ENCODE data around the gene MTUS2.
"Not testable (repeated sequence)": the region's sequence is repeated elsewhere in the genome, so short reads cannot be mapped to it uniquely, and the experiment has no call there.

The MTUS2 gene

DNA sequence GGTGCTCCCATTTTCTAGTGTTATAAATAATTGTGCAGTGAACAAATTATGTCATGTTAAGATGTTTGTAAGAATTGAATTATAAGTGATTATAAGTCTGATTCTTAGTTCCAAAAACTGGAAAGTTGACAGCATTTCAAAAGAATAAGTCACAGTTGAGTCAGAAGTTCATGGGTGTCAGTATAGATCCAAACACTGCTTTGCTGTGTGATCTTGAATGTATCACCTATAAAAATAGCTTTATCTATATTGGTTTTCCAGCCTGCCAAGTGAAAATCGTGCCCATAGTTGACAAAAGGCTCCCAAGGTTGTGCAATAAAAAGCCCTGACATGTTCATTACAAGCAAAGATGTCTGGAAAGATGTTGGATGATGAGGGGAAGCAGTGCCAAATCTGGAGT is 336.0 kb downstream of the MTUS2 start:
- no peak for DNase-seq (ENCODE audit: low read depth in 2 of 3, low spot score in 2 of 3)

GRCh38 chr13:29159871-29160270 is 339.7 kb downstream of the MTUS2 start:
- DNase-seq (ENCODE audit: low read depth in 2 of 3, low spot score in 2 of 3): no peak

DNA sequence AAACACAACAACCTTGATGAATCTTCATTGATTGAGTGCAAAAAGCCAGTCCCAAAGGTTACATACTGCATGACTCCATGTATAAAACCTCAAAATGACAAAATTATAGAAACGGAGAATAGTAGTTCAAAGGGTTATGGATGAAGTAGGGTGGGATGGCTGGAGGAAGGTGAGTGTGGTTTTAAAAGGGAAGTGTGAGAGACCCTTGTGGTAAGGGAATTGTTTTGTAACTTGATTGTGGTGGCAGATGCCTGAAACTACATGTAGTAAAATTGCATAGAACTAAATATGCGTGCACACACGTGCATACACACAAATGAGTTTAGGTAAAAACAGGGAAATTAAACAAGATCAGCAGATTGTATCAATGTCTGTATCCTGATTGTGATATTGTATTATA is 340.7 kb downstream of the MTUS2 start:
- no peak for DNase-seq (ENCODE audit: low read depth in 2 of 3, low spot score in 2 of 3)

GRCh38 chr13:29161676-29162075 is 341.5 kb downstream of the MTUS2 start:
- no peak for DNase-seq (ENCODE audit: low read depth in 2 of 3, low spot score in 2 of 3)

GRCh38 chr13:29162638-29163235 is 342.6 kb downstream of the MTUS2 start:
- DNase-seq (ENCODE audit: low read depth in 2 of 3, low spot score in 2 of 3): no peak

DNA sequence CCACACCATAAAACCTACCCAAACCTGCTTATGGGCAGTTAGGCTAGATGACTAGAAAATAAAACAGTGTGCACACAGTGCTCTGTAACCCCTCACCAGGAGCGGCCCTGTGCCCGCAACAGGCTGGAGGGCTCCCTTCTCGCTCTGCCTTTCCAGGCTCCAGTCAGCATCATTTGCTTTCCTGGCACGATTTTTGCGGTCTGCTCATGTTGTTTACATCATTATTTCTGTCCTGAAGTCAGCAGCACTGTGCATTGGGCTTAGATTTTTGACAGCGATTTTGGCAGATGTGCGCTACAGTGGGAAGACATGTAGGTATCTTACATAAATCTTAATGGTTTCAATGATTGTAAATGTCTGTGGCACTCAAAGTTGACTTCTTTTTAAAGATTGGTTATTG is 344.0 kb downstream of the MTUS2 start:
- no peak for DNase-seq (ENCODE audit: low read depth in 2 of 3, low spot score in 2 of 3)

DNA sequence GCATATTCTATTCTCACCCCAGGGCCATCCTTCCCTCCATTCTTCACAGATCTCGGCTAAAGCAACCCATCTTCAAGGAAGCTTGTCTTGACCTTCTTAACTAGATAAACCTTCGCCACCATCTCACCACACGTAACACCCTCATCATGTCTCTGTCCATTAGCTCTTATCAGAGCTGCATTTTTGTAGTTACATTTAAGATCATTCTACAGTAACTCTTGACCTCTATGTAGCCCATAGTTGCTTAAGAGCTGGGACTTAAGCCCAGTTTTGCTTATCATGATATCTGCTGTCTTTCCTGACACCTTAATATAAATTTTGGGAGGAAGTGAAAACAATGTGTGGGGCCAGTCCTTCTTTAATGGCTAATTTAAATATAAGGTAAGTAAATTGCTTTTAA is 345.1 kb downstream of the MTUS2 start:
- DNase-seq (ENCODE audit: low read depth in 2 of 3, low spot score in 2 of 3): no peak

- DNase-seq (ENCODE audit: low read depth in 2 of 3, low spot score in 2 of 3): no peak
These were observed 345.7 kb downstream of the MTUS2 start for GRCh38 chr13:29165840-29166239.

GRCh38 chr13:29170436-29171082 is 350.4 kb downstream of the MTUS2 start:
- no peak for DNase-seq (ENCODE audit: low read depth in 2 of 3, low spot score in 2 of 3)

GRCh38 chr13:29171244-29171643 is 351.1 kb downstream of the MTUS2 start:
- no peak for DNase-seq (ENCODE audit: low read depth in 2 of 3, low spot score in 2 of 3)

- no peak for DNase-seq (ENCODE audit: low read depth in 2 of 3, low spot score in 2 of 3)
These were observed 354.0 kb downstream of the MTUS2 start for GRCh38 chr13:29174093-29174492.

DNA sequence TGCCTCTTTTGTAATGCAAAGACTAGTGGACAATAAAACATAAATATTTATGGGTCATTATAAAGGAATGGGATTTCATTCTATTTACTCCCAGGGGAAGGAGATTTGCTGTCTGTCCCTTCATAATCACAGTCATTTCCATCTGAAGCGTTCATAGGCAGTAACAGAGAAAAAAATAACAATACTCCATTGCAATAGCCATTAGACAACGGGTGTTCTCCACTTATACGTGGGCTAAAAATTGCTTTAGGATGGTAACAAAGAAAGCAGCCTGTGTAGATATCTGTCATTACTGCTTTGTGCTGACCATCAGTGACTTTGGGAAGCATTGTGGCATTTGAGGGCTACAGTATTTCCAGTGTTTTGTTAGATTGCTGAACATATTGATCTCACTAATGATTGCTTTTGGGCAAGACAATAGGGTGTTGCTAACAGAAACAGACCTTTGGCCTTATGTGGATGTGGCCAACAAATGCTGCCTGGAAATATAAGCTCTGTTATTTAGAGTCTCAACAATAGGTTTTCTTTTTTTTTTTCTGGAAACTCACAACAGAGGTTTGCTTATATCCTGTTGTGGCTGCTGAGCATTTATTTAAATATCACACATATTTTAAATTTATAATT is 355.2 kb downstream of the MTUS2 start:
- DNase-seq (ENCODE audit: low read depth in 2 of 3, low spot score in 2 of 3): no peak

GRCh38 chr13:29180055-29180454 is 359.9 kb downstream of the MTUS2 start:
- no peak for DNase-seq (ENCODE audit: low read depth in 2 of 3, low spot score in 2 of 3)

- DNase-seq (ENCODE audit: low read depth in 2 of 3, low spot score in 2 of 3): no peak
These were observed 362.1 kb downstream of the MTUS2 start for GRCh38 chr13:29182216-29182615.

DNA sequence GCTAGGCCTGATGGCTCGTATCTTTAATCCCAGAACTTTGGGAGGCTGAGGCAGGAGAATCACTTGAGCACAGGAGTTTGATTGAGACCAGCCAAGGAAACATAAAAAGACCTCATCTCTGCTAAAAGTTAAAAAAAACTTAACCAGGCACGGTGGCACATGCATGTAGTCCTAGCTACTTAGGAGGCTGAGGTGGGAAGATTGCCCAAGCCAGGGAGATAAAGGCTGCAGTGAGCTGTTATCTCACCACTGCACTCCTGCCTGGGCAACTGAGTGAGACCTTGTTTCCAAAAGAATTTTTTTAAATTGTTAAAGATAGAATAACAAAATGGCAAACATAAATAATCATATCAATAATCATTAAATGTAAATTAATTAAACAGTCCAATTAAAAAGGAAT is 365.8 kb downstream of the MTUS2 start:
- no peak for DNase-seq (ENCODE audit: low read depth in 2 of 3, low spot score in 2 of 3)

- DNase-seq (ENCODE audit: low read depth in 2 of 3, low spot score in 2 of 3): no peak
These were observed 367.4 kb downstream of the MTUS2 start for GRCh38 chr13:29187584-29187983.

DNA sequence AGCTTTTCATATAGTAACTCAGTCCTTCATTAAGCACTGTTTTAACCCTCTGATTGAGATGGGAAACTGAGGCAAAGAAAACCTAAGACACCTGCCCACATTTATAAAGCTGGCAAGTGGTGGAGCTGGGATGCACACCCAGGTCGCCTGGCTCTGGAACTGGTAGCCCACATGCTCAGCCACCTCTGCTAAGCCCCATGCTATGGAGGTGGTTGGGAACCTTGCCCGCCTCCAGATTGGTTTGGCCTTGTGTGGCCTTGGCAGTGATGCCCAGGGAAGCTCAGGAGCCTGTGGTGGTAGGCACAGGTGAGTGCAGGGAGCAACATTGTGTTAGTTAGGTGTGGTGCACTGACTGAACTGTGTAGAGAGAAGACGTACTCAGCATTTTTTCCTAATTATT is 370.2 kb downstream of the MTUS2 start:
- no peak for DNase-seq (ENCODE audit: low read depth in 2 of 3, low spot score in 2 of 3)

DNA sequence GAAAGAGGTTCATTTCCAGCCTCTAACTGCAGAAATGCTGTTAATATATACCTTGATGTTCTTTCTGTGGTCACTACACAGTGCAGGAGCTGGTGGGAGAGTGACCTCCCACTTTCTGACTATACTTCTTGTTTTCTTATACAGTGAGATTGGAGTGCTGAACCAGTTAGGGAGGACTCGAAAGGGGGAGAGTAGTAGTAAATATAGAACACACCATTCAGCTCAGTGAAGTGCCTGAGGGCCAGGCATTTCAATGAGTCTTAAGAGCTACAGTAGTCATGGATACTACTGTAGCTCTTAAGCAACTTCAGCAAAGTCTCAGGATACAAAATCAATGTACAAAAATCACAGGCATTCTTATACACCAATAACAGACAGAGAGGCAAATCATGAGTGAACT is 372.9 kb downstream of the MTUS2 start:
- no peak for DNase-seq (ENCODE audit: low read depth in 2 of 3, low spot score in 2 of 3)

DNA sequence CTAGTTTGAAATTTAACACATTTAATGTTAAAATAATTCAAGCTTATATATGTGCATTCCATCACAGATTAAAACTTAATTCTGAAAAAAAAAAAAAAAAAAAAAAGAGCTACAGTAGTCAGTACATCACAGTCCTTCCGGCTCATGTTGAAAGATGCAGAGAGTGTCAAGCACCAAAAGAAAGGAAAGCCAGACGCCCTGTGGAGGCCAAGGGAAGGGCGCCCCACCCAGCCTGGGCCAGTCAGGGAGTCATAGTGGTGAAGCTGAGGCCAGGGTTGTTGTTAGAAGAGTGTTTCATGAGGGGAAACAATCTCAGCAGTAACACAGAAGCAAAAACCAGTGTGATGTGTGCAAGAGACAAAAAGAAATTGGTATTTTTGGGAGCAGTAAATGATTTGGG is 375.3 kb downstream of the MTUS2 start:
- no peak for DNase-seq (ENCODE audit: low read depth in 2 of 3, low spot score in 2 of 3)

DNA sequence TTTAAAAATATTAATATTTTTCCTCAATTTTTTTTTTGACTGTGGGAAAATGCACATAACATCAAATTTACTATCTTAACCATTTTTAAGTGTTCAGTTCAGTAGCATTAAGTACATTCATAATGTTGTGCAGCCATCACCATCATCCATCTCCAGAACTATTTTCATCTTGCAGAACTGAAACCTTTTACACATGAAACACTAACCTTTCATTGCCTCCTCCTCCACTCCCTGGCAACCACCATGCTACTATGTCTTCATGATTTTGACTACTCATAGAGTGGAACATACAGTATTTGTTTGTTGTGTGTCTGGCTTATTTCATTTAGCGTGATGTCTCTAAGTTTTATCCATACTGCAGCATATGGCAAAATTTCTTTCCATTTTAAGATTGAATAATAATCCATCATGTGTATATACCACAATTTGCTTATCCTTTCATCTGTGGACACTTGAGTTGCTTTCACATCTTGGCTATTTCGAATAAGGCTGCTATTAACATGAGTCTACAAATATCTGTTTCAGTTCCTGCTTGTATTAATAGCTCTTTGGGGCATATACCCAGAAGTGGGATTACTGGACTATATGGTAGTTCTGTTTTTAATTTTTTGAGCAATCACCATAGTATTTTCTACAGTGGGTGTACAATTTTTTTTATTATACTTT is 376.4 kb downstream of the MTUS2 start:
- DNase-seq (ENCODE audit: low read depth in 2 of 3, low spot score in 2 of 3): no peak

DNA sequence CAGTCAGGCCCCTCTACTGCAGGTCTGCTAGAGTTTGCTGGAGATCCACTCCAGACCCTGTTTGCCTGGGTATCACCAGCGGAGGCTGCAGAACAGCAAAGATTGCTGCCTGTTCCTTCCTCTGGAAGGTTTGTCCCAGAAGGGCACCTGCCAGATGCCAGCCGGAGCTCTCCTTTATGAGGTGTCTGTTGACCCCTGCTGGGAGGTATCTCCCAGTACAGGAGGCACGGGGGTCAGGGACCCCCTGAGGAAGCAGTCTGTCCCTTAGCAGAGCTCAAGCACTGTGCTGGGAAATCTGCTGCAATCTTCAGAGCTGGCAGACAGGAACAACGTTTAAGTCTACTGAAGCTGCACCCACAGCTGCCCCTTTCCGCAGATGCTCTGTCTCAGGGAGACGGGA is 382.6 kb downstream of the MTUS2 start:
- not testable (repeated sequence) for DNase-seq (ENCODE audit: low read depth in 2 of 3, low spot score in 2 of 3)

DNA sequence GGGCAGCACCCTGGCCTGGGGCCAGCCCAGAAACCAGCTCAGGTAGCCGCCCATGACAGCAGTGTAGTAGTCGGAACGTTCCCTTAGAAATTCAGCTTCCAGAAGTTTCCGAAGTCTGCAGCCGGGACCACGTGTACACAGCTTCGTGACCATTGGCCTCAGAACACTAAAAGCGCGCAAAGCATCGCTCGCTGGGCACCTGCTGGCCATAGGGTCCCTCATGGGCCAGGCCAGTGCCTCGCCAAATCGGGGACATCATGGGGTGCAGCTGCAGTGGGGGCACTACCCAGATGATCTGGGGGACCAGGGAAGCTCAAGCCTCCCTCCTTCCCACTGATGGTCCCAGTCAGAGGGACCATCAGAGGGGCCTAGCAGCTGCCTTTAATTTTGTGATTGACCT is 384.5 kb downstream of the MTUS2 start:
- no peak for DNase-seq (ENCODE audit: low read depth in 2 of 3, low spot score in 2 of 3)

Data from activated CD8-positive, alpha-beta memory T cell treated with anti-CD3 and anti-CD28 coated beads for 48 hours (primary cell).